Measurements from ENCODE around the gene NDRG4. TPM values are rescaled to one million over a fixed set of nuclear protein-coding genes. Genes with fewer than 3 reads are reported as not detected.
A peak's percentile ranks its signal among the peaks of the same experiment; 100 is the strongest.

The NDRG4 gene
- polyA plus RNA-seq (2014; cell fraction: cytosol; rRNA removed), result 142 and 156 TPM in 2 replicates
- polyA plus RNA-seq (2014; cell fraction: nucleus; rRNA removed), result 256 and 322 TPM in 2 replicates

- DNase-seq (ENCODE audit: low spot score), result peak; percentile 98
These were observed at the start of gene NDRG4 for GRCh38 chr16:58499615-58500351. TSS of gene NDRG4 (plus strand) at chr16:58500143. CDS start at chr16:58500249, 106 bp downstream.

DNA sequence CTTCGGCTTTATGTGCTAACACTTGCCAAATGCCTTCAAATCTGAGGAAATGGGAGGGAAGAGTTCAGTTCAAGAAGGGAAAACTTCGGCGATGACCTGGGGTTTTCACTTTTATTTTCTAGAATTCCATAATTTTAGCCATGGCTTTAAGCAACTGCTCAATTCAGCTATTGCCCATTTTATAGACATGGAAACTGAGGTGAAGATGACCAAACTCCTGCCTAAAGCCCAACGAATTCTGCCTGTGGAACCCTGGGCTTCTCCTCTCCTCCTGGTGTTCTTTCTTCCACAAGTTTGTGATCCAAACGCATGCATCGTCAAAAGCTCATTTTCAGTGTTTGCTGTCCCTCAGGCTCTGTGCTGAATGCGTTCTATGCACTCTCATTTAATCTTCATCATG is 49.4 kb upstream of the NDRG4 start:
- DNase-seq (ENCODE audit: low spot score), result no peak

DNA sequence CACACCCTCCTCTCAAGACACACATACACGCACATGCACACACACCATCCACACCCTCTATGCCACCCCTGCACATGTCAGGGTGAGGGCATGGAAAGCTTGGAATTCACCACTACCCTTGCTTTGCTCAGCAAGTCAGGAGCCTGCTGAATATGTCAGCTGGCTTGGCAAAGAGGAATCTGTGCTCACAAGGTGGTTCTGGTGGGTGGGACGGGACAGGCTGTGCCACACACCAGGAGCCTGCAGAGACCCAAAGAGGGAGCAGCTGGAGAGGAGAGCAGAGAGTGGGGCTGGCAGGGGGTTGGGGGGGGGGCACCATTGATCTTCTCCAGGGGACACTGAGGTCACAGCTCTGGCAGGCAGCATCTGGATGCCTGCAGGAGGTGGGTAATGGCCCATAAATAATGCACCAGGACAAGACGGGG is 48.7 kb upstream of the NDRG4 start:
- DNase-seq (ENCODE audit: low spot score), result peak; percentile 70

GRCh38 chr16:58451945-58452401 is 48.0 kb upstream of the NDRG4 start:
- peak; percentile 58 for DNase-seq (ENCODE audit: low spot score)

DNA sequence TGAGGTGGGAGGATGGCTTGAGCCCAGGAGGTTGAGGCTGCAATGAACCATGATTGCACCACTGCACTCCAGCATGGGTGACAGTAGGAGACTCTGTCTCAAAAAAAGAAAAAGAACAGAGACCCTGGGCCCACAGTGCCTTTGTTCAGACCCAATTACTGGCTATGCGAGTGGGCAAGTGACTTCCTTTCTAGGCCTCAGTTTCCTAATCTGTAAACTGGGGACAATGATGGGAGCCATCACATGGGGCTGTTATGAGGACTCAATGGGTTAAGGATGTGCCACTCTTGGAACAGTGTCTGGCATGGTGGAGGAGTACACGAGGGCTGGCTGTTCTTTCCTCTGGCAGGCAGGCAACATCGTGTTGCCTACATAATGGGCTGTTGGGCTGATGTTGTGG is 47.3 kb upstream of the NDRG4 start:
- DNase-seq (ENCODE audit: low spot score), result no peak

GRCh38 chr16:58454178-58454577 is 45.8 kb upstream of the NDRG4 start:
- no peak for DNase-seq (ENCODE audit: low spot score)

DNA sequence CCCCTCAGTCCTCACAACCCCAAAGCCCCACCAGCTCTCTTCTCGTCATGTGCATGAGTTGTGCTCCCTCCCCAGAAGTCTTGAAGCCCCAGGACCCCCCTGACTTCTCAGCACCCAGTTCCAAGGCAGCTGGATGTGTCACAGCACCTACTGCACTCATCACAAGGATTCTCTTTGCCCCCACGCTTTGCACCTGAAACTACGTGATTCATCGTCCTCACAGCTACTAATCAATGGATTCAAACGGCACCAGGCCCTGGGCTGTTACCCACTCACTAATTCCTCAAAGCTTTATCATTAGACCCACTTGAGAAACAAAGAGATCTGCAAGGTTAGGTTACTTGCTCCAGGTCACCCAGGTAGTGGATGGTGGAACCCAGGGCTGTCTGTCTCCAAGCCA is 45.1 kb upstream of the NDRG4 start:
- no peak for DNase-seq (ENCODE audit: low spot score)

DNA sequence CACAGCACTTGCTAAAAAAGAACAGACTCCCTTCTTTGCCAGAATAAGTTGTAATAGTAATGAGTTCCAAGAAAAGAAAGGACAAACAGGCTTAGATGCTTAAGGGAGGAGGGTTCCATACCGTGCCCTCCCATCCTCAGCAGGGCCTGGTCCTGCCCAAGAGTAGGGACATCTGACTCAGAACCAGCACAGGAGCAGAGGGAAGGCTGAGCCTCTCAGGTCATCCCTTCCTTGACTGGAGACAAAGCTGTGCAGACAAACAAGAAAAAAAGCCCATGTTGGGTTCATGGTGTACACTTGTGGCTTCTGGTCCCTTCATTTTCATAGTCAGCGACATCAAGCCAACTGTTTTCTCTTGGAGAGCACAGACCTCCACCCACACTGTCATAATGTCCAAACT is 44.2 kb upstream of the NDRG4 start:
- no peak for DNase-seq (ENCODE audit: low spot score)

DNA sequence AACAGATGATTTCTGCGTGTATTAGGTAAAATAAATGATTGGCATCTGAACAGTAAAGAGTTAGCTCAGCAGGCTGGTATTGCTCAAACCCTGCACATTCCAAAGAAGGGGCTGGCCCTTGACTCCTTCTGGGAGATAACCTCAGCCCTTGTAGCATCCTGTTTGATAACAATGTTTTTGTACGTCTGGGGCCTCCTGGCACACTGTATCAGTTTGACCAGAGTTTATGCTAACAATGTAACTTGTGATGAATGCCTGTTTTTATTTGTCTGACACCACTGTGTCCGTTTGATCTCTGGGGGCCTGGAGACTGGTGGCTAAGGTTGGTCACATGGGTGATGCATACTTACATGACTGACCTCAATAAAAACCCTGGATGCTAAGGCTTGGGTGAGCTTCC is 43.8 kb upstream of the NDRG4 start:
- peak; percentile 35 for DNase-seq (ENCODE audit: low spot score)

- DNase-seq (ENCODE audit: low spot score), result no peak
These were observed 41.2 kb upstream of the NDRG4 start for GRCh38 chr16:58458606-58459343.

- no peak for DNase-seq (ENCODE audit: low spot score)
These were observed 40.4 kb upstream of the NDRG4 start for GRCh38 chr16:58459344-58460218.

DNA sequence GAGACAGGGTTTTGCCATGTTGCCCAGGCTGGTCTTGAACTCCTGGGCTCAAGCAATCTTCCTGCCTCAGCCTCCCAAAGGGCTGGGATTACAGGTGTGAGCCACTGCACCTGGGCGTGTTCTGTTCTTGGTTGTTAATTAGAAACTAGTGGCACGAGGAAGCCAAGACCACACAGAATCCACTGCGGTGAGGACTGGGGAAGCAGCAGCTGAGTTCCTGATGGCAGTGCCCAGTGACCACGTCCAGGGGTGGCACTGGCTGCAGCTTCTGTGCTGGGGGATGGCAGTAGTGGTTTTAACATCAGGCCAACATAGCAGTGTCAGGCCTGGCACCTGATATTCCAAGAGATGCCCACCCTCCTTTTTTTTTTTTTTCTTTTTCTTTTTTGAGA is 39.7 kb upstream of the NDRG4 start:
- no peak for DNase-seq (ENCODE audit: low spot score)

GRCh38 chr16:58461056-58461455 is 38.9 kb upstream of the NDRG4 start:
- DNase-seq (ENCODE audit: low spot score), result peak; percentile 63

DNA sequence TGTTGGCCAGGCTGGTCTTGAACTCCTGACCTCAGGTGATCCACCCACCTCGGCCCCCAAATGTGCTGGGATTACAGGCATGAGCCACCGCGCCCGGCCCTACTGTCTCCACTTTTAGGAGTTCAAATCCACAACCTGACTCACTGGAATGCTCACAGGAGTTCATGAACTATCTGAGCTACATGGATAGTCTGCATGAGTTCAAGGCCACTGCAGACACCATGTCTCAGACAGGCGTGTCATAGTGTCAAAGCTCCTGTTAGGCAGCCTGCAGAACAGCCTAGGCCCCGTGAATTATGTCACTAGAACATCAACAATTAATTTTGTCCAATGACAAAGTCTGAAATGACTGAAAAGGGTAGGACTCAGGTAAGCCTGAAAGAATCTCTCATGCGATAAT is 38.3 kb upstream of the NDRG4 start:
- no peak for DNase-seq (ENCODE audit: low spot score)

GRCh38 chr16:58462089-58462488 is 37.9 kb upstream of the NDRG4 start:
- no peak for DNase-seq (ENCODE audit: low spot score)

DNA sequence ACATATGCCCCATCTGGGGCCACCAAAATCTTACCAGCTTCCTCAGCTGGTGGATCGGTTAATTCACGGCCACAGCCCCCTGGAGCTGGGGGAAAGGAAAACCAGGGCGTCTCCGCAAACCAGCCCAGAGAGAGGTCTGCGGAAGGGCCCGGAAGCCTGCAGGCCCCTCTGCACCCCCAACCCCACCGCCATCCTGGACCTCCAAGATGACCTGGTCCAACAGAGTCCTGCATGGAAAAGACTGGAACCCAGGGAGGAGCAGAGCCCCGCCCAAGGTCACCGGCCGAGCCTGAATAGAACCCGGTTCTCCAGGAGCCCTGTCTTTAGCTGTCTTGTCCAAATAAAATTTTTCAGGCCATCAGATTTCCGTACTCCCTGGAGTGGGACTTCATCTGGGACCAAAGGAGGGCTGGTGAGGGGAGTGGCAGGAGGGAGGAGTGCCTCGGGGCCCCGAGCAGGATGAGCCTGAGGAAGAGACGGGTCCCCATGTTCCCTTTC is 37.4 kb upstream of the NDRG4 start:
- no peak for DNase-seq (ENCODE audit: low spot score)

DNA sequence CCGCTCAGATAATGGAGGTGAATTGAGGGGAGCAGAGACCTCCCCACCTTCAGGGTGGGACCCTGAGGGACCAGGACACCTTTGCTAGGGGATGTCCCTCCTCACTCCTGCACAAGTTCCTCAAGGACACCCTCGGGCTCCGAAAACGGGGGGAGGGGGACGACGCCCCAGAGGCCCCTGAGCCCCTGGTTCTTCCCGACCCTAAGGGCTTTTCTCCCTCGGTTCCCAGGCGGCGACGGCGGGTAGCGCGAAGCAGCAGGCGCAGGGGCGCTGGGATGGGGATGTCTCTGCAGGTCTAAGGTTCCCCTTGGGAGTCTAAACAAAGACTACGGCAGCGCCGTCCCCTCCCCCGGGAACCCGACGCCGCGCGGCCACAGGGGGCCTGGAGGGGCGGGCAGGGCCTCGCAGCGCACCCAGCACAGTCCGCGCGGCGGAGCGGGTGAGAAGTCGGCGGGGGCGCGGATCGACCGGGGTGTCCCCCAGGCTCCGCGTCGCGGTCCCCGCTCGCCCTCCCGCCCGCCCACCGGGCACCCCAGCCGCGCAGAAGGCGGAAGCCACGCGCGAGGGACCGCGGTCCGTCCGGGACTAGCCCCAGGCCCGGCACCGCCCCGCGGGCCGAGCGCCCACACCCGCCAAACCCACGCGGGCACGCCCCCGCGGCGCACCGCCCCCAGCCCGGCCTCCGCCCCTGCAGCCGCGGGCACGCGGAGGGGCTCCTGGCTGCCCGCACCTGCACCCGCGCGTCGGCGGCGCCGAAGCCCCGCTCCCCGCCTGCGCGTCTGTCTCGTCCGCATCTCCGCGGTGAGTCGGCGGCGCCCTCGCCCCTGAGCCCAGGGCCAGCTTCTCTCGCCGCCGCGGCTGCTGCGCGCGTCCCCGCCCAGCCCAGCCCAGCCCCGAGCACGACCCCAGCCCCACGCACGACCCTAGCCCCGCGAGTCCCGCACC is 36.7 kb upstream of the NDRG4 start:
- DNase-seq (ENCODE audit: low spot score), result peak; percentile 65

- DNase-seq (ENCODE audit: low spot score), result no peak
These were observed 35.7 kb upstream of the NDRG4 start for GRCh38 chr16:58464047-58464915.

DNA sequence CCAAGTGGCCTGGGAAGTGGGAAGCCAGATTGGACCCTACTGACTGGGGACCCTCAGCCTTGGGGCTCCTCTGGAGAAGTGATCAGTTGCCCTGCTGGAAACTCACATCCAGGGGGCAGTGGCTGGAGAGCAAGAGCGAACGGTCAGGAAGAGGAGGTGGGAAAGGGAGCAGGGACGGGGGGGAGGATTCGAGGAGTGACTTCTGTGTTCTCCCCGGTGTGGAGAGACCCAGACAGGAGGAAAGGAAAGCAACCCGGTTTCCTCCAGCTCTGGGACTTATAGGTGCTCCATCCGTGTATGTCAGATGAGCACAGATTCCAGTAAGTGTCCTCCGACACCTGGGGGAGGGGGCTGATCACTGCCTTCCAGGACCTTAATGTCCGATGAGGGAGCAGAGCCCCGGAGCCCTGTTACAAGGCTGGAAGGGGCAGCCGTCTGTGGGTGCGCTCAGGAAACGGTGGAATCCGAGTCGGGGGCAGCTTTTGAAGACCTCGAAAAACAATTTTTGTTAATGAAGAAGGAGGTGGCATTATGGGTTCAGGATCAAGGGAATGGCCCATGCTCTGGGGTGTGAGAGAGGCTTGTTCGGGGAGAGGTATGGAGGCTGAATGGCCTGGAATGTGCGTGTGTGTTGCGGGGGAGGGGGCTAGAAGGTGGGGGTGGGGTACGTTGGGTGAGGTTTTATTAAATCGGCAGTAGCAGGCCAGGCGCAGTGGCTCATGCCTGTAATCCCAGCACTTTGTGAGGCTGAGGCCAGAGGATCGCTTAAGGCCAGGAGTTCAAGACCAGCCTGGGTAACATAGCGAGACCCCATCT is 34.8 kb upstream of the NDRG4 start:
- DNase-seq (ENCODE audit: low spot score), result peak; percentile 83
